RWPE2 (cell line): ENCODE results near the gene DYNLRB2.

Experiments used
- ATAC-seq: fragments of 200-7000 bp; cut with Tn5 transposase; 3 replicates; pipeline ENCODE4 v1.9.1; 2021; ENCODE audit warnings: low read depth
- DNase-seq: peaks from one replicate; pipeline ENCODE4 v3.0.0-alpha.2; 2020; ENCODE audit warnings: low spot score
- H3K27ac ChIP-seq: fragments of 450-650 bp; 2 replicates; pipeline ENCODE4 v1.5.1; 2017; ENCODE audit warnings: mild to moderate bottlenecking; ENCODE audit not compliant: poor library complexity, severe bottlenecking
- H3K27me3 ChIP-seq: fragments of 250-450 bp; sonication (Bioruptor Pico); 2 replicates; pipeline ENCODE4 v1.5.1; 2021; ENCODE audit warnings: mild to moderate bottlenecking, moderate library complexity; ENCODE audit not compliant: insufficient read depth, poor library complexity, severe bottlenecking
- H3K36me3 ChIP-seq: fragments of 250-450 bp; sonication (Bioruptor Pico); 2 replicates; pipeline ENCODE4 v1.5.1; 2020; ENCODE audit warnings: low read depth, mild to moderate bottlenecking, moderate library complexity
- H3K4me1 ChIP-seq: fragments of 250-450 bp; sonication (Bioruptor Pico); 2 replicates; pipeline ENCODE4 v1.5.1; 2021; ENCODE audit warnings: mild to moderate bottlenecking, moderate library complexity; ENCODE audit not compliant: insufficient read depth, poor library complexity, severe bottlenecking
- H3K4me3 ChIP-seq: fragments of 250-450 bp; sonication (Bioruptor Pico); 2 replicates; pipeline ENCODE4 v1.5.1; 2021; ENCODE audit warnings: mild to moderate bottlenecking, moderate library complexity; ENCODE audit not compliant: severe bottlenecking
- H3K9me3 ChIP-seq: fragments of 250-450 bp; sonication (Bioruptor Pico); 2 replicates; pipeline ENCODE4 v1.5.1; 2021; ENCODE audit warnings: mild to moderate bottlenecking, moderate library complexity; ENCODE audit not compliant: severe bottlenecking
- TF ChIP-seq, protein P1 (sequence below): fragments of 450-650 bp; IDR thresholded peaks from one replicate; pipeline ENCODE4 v1.5.1; 2017; ENCODE audit warnings: mild to moderate bottlenecking, moderate library complexity; ENCODE audit not compliant: poor library complexity, severe bottlenecking

DYNLRB2 gene

DNA sequence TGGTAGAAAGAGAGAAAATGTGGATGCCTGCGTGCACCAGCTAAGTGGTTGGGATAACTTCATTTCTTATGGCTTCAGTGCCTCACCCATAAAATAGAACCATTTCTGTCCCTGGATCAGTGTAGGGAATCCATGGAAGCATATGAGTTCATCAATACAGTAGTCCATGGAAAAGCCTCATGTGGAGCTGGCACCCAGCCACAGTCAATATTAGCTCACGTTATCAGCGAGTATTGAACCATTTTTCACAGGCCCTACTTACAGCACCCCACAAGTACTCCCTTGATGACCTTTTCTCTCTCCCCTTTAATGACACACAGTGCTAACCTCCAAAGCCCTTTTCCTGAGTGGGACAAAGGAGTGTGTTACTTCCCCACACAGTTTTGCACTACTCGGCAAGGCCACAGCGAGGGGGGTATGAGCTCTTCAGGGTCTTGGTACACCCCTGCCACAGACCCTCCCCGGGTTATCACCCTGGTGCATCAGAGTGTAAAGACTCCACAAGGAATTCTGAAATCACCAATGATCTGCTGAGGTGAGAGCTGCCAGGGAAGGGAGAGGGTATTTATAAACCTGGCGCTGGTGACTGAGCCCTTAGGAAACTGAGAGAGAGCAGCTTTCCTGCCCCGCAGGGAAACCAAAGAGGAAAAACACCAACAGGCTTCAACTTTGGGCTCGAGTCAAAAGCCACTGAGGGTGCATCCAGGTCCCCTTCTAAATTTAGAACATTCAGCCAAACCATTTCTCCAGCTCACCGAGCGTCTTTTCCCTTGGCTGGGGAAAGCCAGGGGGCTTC, 36.9 kb downstream of the DYNLRB2 start:
- H3K36me3 ChIP-seq = no peaks in the 10 kb centered on the region
- no peak for DNase-seq
- H3K27me3 ChIP-seq = no peaks in the 10 kb centered on the region
- TF ChIP-seq, protein P1, sequence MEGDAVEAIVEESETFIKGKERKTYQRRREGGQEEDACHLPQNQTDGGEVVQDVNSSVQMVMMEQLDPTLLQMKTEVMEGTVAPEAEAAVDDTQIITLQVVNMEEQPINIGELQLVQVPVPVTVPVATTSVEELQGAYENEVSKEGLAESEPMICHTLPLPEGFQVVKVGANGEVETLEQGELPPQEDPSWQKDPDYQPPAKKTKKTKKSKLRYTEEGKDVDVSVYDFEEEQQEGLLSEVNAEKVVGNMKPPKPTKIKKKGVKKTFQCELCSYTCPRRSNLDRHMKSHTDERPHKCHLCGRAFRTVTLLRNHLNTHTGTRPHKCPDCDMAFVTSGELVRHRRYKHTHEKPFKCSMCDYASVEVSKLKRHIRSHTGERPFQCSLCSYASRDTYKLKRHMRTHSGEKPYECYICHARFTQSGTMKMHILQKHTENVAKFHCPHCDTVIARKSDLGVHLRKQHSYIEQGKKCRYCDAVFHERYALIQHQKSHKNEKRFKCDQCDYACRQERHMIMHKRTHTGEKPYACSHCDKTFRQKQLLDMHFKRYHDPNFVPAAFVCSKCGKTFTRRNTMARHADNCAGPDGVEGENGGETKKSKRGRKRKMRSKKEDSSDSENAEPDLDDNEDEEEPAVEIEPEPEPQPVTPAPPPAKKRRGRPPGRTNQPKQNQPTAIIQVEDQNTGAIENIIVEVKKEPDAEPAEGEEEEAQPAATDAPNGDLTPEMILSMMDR = no peak
- no peaks in the 10 kb centered on the region for H3K4me1 ChIP-seq
- H3K27ac ChIP-seq = no peak overlapping the region
- ATAC-seq = no peak
- no peak overlapping the region for H3K4me3 ChIP-seq
- no peaks in the 10 kb centered on the region for H3K9me3 ChIP-seq

DNA sequence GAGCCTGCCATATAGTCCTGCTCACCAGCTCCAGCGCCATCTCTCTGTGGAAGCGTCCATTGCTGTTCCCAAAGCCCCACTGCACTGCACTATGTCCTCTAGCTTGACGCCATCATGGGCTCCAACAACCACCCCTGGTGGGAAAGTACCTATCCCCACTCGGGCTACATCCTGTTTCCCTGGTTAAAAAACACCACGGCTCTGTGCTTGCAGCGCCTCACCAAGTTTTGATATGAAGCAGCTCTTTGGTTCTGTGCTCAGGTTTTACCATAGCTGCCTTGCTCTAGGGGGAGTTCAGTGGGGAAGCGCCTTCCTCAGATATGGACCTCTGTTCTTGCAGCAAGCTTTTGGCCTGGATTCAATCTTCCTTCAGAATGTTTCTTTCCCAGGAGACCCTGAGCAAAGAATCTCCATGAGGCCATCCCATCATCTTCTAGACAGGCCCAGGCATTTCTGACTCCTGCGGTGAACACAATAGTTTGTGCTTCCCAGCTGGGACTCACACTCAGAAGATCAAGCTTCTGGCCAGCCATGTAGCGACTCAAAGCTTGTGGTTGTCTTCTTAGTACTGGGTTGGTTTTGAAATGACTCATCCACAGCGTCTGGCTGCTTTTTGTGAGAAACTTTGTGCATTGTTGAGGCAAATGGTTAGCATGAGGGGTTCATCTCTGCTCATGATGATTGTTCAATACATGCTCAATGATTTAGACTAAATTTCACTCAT, 39.5 kb downstream of the DYNLRB2 start:
- H3K4me1 ChIP-seq = no peaks in the 10 kb centered on the region
- no peaks in the 10 kb centered on the region for H3K36me3 ChIP-seq
- H3K27me3 ChIP-seq = peaks cover 1% of the 10 kb centered on the region
- TF ChIP-seq, protein P1 = no peak
- no peaks in the 10 kb centered on the region for H3K9me3 ChIP-seq
- DNase-seq = no peak
- no peak overlapping the region for H3K4me3 ChIP-seq
- no peak for ATAC-seq
- no peak overlapping the region for H3K27ac ChIP-seq

DNA sequence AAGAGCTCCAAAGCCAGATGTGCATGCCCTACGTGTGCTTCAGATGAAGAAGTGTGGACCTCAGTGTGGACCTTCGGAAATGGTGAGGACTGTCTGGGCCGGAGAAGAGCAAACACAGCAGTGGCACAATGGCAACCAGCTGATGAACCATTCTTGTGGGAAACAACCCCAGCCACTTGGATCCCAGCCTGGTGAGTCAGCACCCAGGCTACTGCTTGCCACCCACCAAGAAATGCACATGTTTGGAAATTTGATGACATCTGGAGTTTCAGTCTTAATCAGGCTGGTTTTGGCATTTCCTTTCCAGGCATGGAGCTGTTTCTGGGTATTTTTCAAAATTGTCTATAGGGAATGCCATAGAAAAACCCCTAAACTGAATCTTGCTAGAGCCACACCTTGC, 42.7 kb downstream of the DYNLRB2 start:
- Histone ChIP-seq H3K36me3 (no peaks in the 10 kb centered on the region), H3K27ac (no peak overlapping the region), H3K4me3 (no peak overlapping the region), H3K4me1 (no peaks in the 10 kb centered on the region), H3K9me3 (no peaks in the 10 kb centered on the region), H3K27me3 (peaks cover 4% of the 10 kb centered on the region)
- ATAC-seq (no peak; the same call in 2 of the 3 replicates), DNase-seq (no peak)
- TF ChIP-seq, protein P1 = no peak

DNA sequence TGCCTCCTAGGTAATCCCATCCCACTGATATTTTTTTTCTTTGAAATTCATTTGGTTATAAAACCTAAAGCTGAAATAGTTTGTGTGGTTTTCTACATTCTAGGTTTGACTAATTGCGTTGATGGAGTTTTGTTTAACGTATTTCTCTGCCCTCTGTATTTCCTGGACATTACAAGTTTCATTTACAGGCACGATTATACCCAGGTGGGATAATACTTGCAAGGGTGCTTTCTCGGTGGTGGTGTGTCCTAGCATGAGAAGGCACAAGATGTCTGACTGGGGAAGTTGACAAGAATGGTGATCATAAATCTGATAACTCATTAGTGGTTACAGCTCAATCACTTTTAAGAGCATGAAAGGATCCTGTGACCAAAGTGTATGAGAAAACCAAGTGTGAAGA, 45.0 kb downstream of the DYNLRB2 start:
- Histone ChIP-seq H3K36me3 (no peaks in the 10 kb centered on the region), H3K27me3 (peaks cover 4% of the 10 kb centered on the region), H3K27ac (no peak overlapping the region), H3K4me1 (no peaks in the 10 kb centered on the region), H3K9me3 (no peaks in the 10 kb centered on the region), H3K4me3 (no peak overlapping the region)
- DNase-seq (no peak), ATAC-seq (no peak)
- TF ChIP-seq, protein P1 = no peak

DNA sequence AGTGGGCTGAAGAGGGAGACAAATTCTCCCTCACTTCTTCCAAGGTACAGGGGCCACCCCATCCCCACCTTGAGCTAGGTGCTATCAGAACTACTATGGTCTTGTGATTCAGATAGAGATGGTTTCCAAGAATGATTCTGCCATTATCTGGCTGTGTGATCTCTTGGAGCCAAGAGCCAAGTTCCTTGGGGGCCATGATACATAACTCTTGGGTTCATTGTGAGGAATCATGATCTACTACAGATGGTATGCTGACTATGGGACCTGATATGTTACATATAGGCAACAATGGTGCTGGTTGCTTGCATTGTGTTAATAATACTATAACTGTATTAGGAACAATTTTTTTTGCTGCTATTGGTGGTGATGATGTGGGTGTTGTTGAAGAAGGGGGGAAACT, 45.7 kb downstream of the DYNLRB2 start:
- Histone ChIP-seq H3K36me3 (no peaks in the 10 kb centered on the region), H3K27ac (no peak overlapping the region), H3K4me3 (no peak overlapping the region), H3K27me3 (peaks cover 4% of the 10 kb centered on the region), H3K9me3 (no peaks in the 10 kb centered on the region), H3K4me1 (no peaks in the 10 kb centered on the region)
- no peak for DNase-seq
- TF ChIP-seq, protein P1 = no peak
- ATAC-seq = no peak
